ENCODE results near the gene COMMD4. TPM values are rescaled to one million over a fixed set of nuclear protein-coding genes. Genes with fewer than 3 reads are reported as not detected.
"Not testable (repeated sequence)": the region's sequence is repeated elsewhere in the genome, so short reads cannot be mapped to it uniquely, and the experiment has no call there.

Gene COMMD4
- polyA plus RNA-seq, 3 donors = 41.1 to 63.1 (median 41.3) TPM

DNA sequence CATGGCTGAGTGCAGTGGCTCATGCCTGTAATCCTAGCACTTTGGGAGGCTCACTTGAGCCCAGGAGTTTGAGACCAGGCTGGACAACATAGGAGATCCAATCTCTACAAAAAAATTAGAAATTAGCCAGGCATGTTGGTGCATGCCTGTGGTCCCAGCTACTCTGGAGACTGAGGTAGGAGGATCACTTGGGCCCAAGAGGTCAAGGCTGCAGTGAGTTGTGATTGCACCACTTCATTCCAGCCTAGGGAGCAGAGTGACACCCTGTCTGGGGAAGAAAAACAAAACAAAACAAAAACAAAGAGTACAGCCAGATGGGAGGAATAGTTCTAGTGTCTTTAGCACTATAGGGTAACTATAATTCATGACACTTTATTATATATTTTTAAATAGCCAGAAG is 26.2 kb upstream of the COMMD4 start:
- no peak overlapping the region for H3K4me3 ChIP-seq (replicated peaks in 1 of 3; ENCODE audit: low read depth in 2 of 3, low read length in 3 of 3)
- H4K20me1 ChIP-seq (ENCODE audit: insufficient read depth, low read length) = no peaks in the 10 kb centered on the region
- H3K36me3 ChIP-seq (replicated peaks in 1 of 2; ENCODE audit: control insufficient read depth in 1 of 2, insufficient read depth in 2 of 2, low read length in 2 of 2) = no peaks in the 10 kb centered on the region
- H3K36me3 Mint-ChIP-seq = no peaks in the 10 kb centered on the region
- TF ChIP-seq, protein P1, sequence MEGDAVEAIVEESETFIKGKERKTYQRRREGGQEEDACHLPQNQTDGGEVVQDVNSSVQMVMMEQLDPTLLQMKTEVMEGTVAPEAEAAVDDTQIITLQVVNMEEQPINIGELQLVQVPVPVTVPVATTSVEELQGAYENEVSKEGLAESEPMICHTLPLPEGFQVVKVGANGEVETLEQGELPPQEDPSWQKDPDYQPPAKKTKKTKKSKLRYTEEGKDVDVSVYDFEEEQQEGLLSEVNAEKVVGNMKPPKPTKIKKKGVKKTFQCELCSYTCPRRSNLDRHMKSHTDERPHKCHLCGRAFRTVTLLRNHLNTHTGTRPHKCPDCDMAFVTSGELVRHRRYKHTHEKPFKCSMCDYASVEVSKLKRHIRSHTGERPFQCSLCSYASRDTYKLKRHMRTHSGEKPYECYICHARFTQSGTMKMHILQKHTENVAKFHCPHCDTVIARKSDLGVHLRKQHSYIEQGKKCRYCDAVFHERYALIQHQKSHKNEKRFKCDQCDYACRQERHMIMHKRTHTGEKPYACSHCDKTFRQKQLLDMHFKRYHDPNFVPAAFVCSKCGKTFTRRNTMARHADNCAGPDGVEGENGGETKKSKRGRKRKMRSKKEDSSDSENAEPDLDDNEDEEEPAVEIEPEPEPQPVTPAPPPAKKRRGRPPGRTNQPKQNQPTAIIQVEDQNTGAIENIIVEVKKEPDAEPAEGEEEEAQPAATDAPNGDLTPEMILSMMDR (IDR thresholded peaks at IDR 0.05) = no peak
- H3K27me3 Mint-ChIP-seq (ENCODE audit: low read depth in 3 of 3) = peaks cover 3 to 18% (median 14%) of the 10 kb centered on the region in 3 donors
- H3K9ac ChIP-seq (ENCODE audit: insufficient read depth, low read length, poor library complexity, severe bottlenecking) = no peak overlapping the region
- no peaks in the 10 kb centered on the region for H3K4me1 Mint-ChIP-seq
- no peak overlapping the region for H3K4me2 ChIP-seq (replicated peaks; ENCODE audit: extremely low read depth, low read length, poor library complexity, severe bottlenecking)
- no peak for DNase-seq
- peaks cover 0 to 2% (median 0%) of the 10 kb centered on the region in 7 donors for H3K9me3 Mint-ChIP-seq
- H3K79me2 ChIP-seq (ENCODE audit: insufficient read depth, low read length) = no peaks in the 10 kb centered on the region
- H3K4me1 ChIP-seq (ENCODE audit: control insufficient read depth in 1 of 2, insufficient read depth in 2 of 2, low read length in 2 of 2) = no peaks in the 10 kb centered on the region
- no peak overlapping the region for H3K27ac Mint-ChIP-seq
- H2AFZ ChIP-seq (ENCODE audit: insufficient read depth, low read depth, low read length, poor library complexity, severe bottlenecking) = no peak overlapping the region
- H3K9me3 ChIP-seq (replicated peaks in 1 of 2; ENCODE audit: control insufficient read depth in 1 of 2, insufficient read depth in 1 of 2, low read length in 2 of 2) = no peaks in the 10 kb centered on the region
- intact Hi-C loops (cut with micrococcal nuclease) = loop anchor here (5.0 to 10.0 kb wide), 2 partner anchors 75 to 342 kb away; no protein-coding TSS in a partner anchor
- no peak overlapping the region for H3K4me3 Mint-ChIP-seq
- H3K27me3 ChIP-seq (ENCODE audit: control insufficient read depth in 2 of 2, insufficient read depth in 2 of 2, low read length in 2 of 2) = peaks cover 0 to 9% of the 10 kb centered on the region in 2 donors
- H3K27ac ChIP-seq (ENCODE audit: low read depth in 1 of 2, low read length in 2 of 2) = no peak overlapping the region

DNA sequence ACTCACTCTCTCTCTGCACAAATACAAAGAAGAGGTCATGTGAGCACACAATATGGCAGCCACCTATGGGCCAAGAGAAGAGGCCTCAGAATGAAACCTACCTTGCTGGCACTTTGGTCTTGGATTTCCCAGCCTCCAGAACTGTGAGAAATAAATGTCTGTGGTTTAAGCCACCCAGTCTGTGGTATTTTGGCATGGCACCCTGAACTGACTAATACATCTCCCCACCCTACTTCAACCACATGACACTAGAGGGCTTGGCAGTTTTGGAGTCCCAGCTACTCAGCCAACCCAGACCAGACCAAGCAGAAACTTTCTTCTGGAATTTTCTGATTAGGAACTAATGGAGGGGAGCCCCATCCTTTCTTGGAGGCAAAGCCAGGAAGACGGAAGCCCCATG is 23.3 kb upstream of the COMMD4 start:
- H2AFZ ChIP-seq (ENCODE audit: insufficient read depth, low read depth, low read length, poor library complexity, severe bottlenecking); intact Hi-C loops (cut with micrococcal nuclease): not testable (repeated sequence)
- WGBS (ENCODE audit: insufficient coverage) = 100% methylated on average over 1 of the region's 1 CpG

More for the DNA sequence above, 23.3 kb upstream of the COMMD4 start:
- not testable (repeated sequence) for H3K79me2 ChIP-seq (ENCODE audit: insufficient read depth, low read length); H3K4me1 ChIP-seq (ENCODE audit: control insufficient read depth in 1 of 2, insufficient read depth in 2 of 2, low read length in 2 of 2); H3K4me1 Mint-ChIP-seq; H4K20me1 ChIP-seq (ENCODE audit: insufficient read depth, low read length); H3K4me2 ChIP-seq (replicated peaks; ENCODE audit: extremely low read depth, low read length, poor library complexity, severe bottlenecking); DNase-seq; H3K36me3 Mint-ChIP-seq; H3K9ac ChIP-seq (ENCODE audit: insufficient read depth, low read length, poor library complexity, severe bottlenecking); H3K36me3 ChIP-seq (replicated peaks in 1 of 2; ENCODE audit: control insufficient read depth in 1 of 2, insufficient read depth in 2 of 2, low read length in 2 of 2); H3K4me3 Mint-ChIP-seq; H3K27me3 ChIP-seq (ENCODE audit: control insufficient read depth in 2 of 2, insufficient read depth in 2 of 2, low read length in 2 of 2); H3K4me3 ChIP-seq (replicated peaks in 1 of 3; ENCODE audit: low read depth in 2 of 3, low read length in 3 of 3); H3K27ac ChIP-seq (ENCODE audit: low read depth in 1 of 2, low read length in 2 of 2); H3K9me3 ChIP-seq (replicated peaks in 1 of 2; ENCODE audit: control insufficient read depth in 1 of 2, insufficient read depth in 1 of 2, low read length in 2 of 2); H3K9me3 Mint-ChIP-seq
- H3K27me3 Mint-ChIP-seq (ENCODE audit: low read depth in 3 of 3) = peaks cover 3 to 11% (median 7%) of the 10 kb centered on the region in 3 donors
- peak overlapping the region in 1 of 7 donors; percentile 21 for H3K27ac Mint-ChIP-seq
